Omental fat pad (tissue), 4 donors: ENCODE results near the gene ZNF669. TPM values are rescaled to one million over a fixed set of nuclear protein-coding genes. Genes with fewer than 3 reads are reported as not detected.

ENCODE experiments used
- ATAC-seq: fragments of 150-250 bp; one replicate; pipeline ENCODE4 v1.9.1; 2016; ENCODE audit warnings: mild to moderate bottlenecking, moderate library complexity; ENCODE audit not compliant: low FRiP score
- DNase-seq: peaks from one replicate; pipeline ENCODE4 v3.0.0-alpha.2; 2019; ENCODE audit warnings: low spot score
- CTCF ChIP-seq, 3 donors: fragments of 450-650 bp; IDR thresholded peaks; one replicate each; pipeline ENCODE4 v1.5.1; 2016 to 2017; ENCODE audit warnings: antibody characterized with exemption in 3 of 3, mild to moderate bottlenecking in 3 of 3, moderate library complexity in 2 of 3
- total RNA-seq, 4 donors: library from RNA; depleted of rRNA; stranded (reverse); fragments of >200 nt; gene quantifications; one replicate each; pipeline ENCODE4 v1.1.0, GENCODE V29; 2016

Gene ZNF669
- total RNA-seq, 4 donors from 2014 or later = 4.0 to 9.1 (median 6.3) TPM

GRCh38 chr1:247096112-247096511, 8.0 kb downstream of the ZNF669 start:
- TF ChIP-seq CTCF (IDR thresholded peaks at IDR 0.05) = no peak
- no peak for DNase-seq
- ATAC-seq = no peak

- TF ChIP-seq CTCF (IDR thresholded peaks at IDR 0.05) = no peak
- ATAC-seq = no peak
- DNase-seq = no peak
These were observed 13.7 kb downstream of the ZNF669 start for GRCh38 chr1:247090455-247090854.

- no peak for TF ChIP-seq CTCF (IDR thresholded peaks at IDR 0.05)
- no peak for ATAC-seq
- DNase-seq = no peak
These were observed 14.4 kb downstream of the ZNF669 start for GRCh38 chr1:247089616-247090375.

GRCh38 chr1:247088967-247089366, 15.2 kb downstream of the ZNF669 start:
- DNase-seq (no peak), ATAC-seq (no peak)
- TF ChIP-seq CTCF (IDR thresholded peaks at IDR 0.05) = no peak

- DNase-seq (no peak), ATAC-seq (no peak)
- TF ChIP-seq CTCF (IDR thresholded peaks at IDR 0.05) = no peak
These were observed 16.9 kb downstream of the ZNF669 start for GRCh38 chr1:247087256-247087655.

- no peak for TF ChIP-seq CTCF (IDR thresholded peaks at IDR 0.05)
- no peak for DNase-seq
- ATAC-seq = no peak
These were observed 18.8 kb downstream of the ZNF669 start for GRCh38 chr1:247085310-247085709.

- TF ChIP-seq CTCF (IDR thresholded peaks at IDR 0.05) = no peak
- DNase-seq = no peak
- no peak for ATAC-seq
These were observed 19.4 kb downstream of the ZNF669 start for GRCh38 chr1:247084771-247085170.
